ENCODE data around the gene CAMTA1.

- TF ChIP-seq ZBTB40 (IDR thresholded peaks at IDR 0.05) (no peak), ZBTB40 (CRISPR knock-in tag; IDR thresholded peaks at IDR 0.05) (no peak), POLR2A (conservative IDR thresholded peaks at IDR 0.05) (no peak), STAT5B (CRISPR knock-in tag; IDR thresholded peaks at IDR 0.05) (no peak)
Observed at GRCh38 chr1:6904476-6905170, 119.4 kb downstream of the CAMTA1 start.
